Stimulated activated naive CD8-positive, alpha-beta T cell treated with anti-CD3 and anti-CD28 coated beads, Interleukin-15, Interleukin-2, amounts not matched to agents 100 U/mL and 50 U/mL, for 24 hours (primary cell): ENCODE data around the gene FBXO48.
A peak's percentile ranks its signal among the peaks of the same experiment; 100 is the strongest.
"Not testable (repeated sequence)": the region's sequence is repeated elsewhere in the genome, so short reads cannot be mapped to it uniquely, and the experiment has no call there.

Experiments used
- ATAC-seq: fragments of 150-1000 bp; cut with Tn5 transposase; one replicate; pipeline ENCODE4 v1.10.0; 2021
- DNase-seq: peaks from one replicate; pipeline ENCODE4 v3.0.0; 2021

Gene FBXO48

GRCh38 chr2:68467077-68467960, at the start of gene FBXO48, which contains the start of gene APLF:
Gene FBXO48 (minus strand): TSS chr2:68467294. CDS start chr2:68465145, 2,149 bp downstream.
Gene APLF (plus strand): TSS chr2:68467585. CDS start chr2:68467732, 147 bp downstream.
- DNase-seq (peak; percentile 98), ATAC-seq (peak; percentile 97)

- no peak for DNase-seq
- ATAC-seq, result no peak
Observed at GRCh38 chr2:68516051-68516955, 49.2 kb upstream of the FBXO48 start.

- DNase-seq, result no peak
- ATAC-seq, result no peak
Observed at GRCh38 chr2:68514316-68514929, 47.3 kb upstream of the FBXO48 start.

- no peak for DNase-seq
- no peak for ATAC-seq
Observed at GRCh38 chr2:68512966-68513365, 45.9 kb upstream of the FBXO48 start.

GRCh38 chr2:68512326-68512725, 45.2 kb upstream of the FBXO48 start:
- DNase-seq (no peak), ATAC-seq (no peak)

GRCh38 chr2:68506170-68506569, 39.1 kb upstream of the FBXO48 start:
- ATAC-seq, result no peak

GRCh38 chr2:68505603-68506159, 38.6 kb upstream of the FBXO48 start:
- no peak for ATAC-seq
- DNase-seq, result no peak

More at GRCh38 chr2:68506170-68506569, 39.1 kb upstream of the FBXO48 start:
- no peak for DNase-seq

GRCh38 chr2:68501768-68502167, 34.7 kb upstream of the FBXO48 start:
- DNase-seq (no peak), ATAC-seq (no peak)

GRCh38 chr2:68500649-68501048, 33.6 kb upstream of the FBXO48 start:
- no peak for ATAC-seq

GRCh38 chr2:68499133-68499532, 32.0 kb upstream of the FBXO48 start:
- DNase-seq (no peak), ATAC-seq (no peak)

More at GRCh38 chr2:68500649-68501048, 33.6 kb upstream of the FBXO48 start:
- no peak for DNase-seq

GRCh38 chr2:68491582-68491981, 24.5 kb upstream of the FBXO48 start:
- DNase-seq, result no peak
- ATAC-seq, result no peak

GRCh38 chr2:68489282-68489681, 22.2 kb upstream of the FBXO48 start:
- no peak for ATAC-seq
- no peak for DNase-seq

- DNase-seq, ATAC-seq: not testable (repeated sequence)
Observed at GRCh38 chr2:68488605-68489004, 21.5 kb upstream of the FBXO48 start.

GRCh38 chr2:68487773-68488355, 20.8 kb upstream of the FBXO48 start:
- ATAC-seq (no peak), DNase-seq (no peak)

- no peak for ATAC-seq
- no peak for DNase-seq
Observed at GRCh38 chr2:68483011-68483410, 15.9 kb upstream of the FBXO48 start.

GRCh38 chr2:68482296-68482820, 15.3 kb upstream of the FBXO48 start:
- DNase-seq (no peak), ATAC-seq (no peak)

GRCh38 chr2:68478688-68479087, 11.6 kb upstream of the FBXO48 start:
- ATAC-seq, result no peak
- no peak for DNase-seq

GRCh38 chr2:68476454-68476853, 9.4 kb upstream of the FBXO48 start:
- DNase-seq, result no peak
- no peak for ATAC-seq

GRCh38 chr2:68475576-68475975, 8.5 kb upstream of the FBXO48 start:
- ATAC-seq, result no peak
- DNase-seq, result no peak

- ATAC-seq (no peak), DNase-seq (no peak)
Observed at GRCh38 chr2:68475110-68475509, 8.0 kb upstream of the FBXO48 start.

GRCh38 chr2:68472796-68473414, 5.8 kb upstream of the FBXO48 start:
- DNase-seq (no peak), ATAC-seq (peak; percentile 89)
